MM.1S (cell line): ENCODE measurements around the gene CACNA1G.

Source experiments
- DNase-seq: peaks from one replicate; pipeline ENCODE4 v3.0.0-alpha.2; 2015
- H2AFZ ChIP-seq: fragments of 300-600 bp; sonication (generic); 2 replicates; pipeline ENCODE4 v1.6.0; 2016; ENCODE audit warnings: antibody characterized with exemption, low read length
- H3F3A ChIP-seq: fragments of 300-600 bp; sonication (generic); 2 replicates; pipeline ENCODE4 v1.6.1; 2016; ENCODE audit warnings: mild to moderate bottlenecking, antibody characterized with exemption, low read length, moderate library complexity, mixed read lengths; ENCODE audit not compliant: insufficient read depth
- H3K27ac ChIP-seq: fragments of 300-600 bp; sonication (generic); 2 replicates; pipeline ENCODE4 v1.5.1; 2016; ENCODE audit warnings: mild to moderate bottlenecking, low read length
- H3K27me3 ChIP-seq: fragments of 300-600 bp; sonication (generic); replicated peaks from 2 replicates; pipeline ENCODE4 v1.6.0; 2016; ENCODE audit warnings: low read length; ENCODE audit not compliant: insufficient read depth
- H3K36me3 ChIP-seq: fragments of 300-600 bp; sonication (generic); replicated peaks from 2 replicates; pipeline ENCODE4 v1.6.1; 2016; ENCODE audit warnings: mild to moderate bottlenecking, low read length, mixed read lengths; ENCODE audit not compliant: insufficient read depth
- H3K4me1 ChIP-seq: fragments of 300-600 bp; sonication (generic); 2 replicates; pipeline ENCODE4 v1.6.1; 2016; ENCODE audit warnings: low read length, mixed read lengths
- H3K4me2 ChIP-seq: fragments of 300-600 bp; sonication (generic); 2 replicates; pipeline ENCODE4 v1.6.0; 2016; ENCODE audit warnings: low read depth, low read length
- H3K4me3 ChIP-seq: fragments of 300-600 bp; sonication (generic); 2 replicates; pipeline ENCODE4 v1.5.1; 2016; ENCODE audit warnings: low read length, mixed read lengths
- H3K79me2 ChIP-seq: fragments of 300-600 bp; sonication (generic); 2 replicates; pipeline ENCODE4 v1.6.1; 2016; ENCODE audit warnings: mixed run types, low read length, mixed read lengths
- H3K9ac ChIP-seq: fragments of 300-600 bp; sonication (generic); 2 replicates; pipeline ENCODE4 v1.6.1; 2016; ENCODE audit warnings: low read length, mixed read lengths
- H3K9me2 ChIP-seq: fragments of 300-600 bp; sonication (generic); replicated peaks from 2 replicates; pipeline ENCODE4 v1.6.1; 2016; ENCODE audit warnings: mild to moderate bottlenecking, low read length, mixed read lengths; ENCODE audit not compliant: insufficient read depth
- H3K9me3 ChIP-seq: fragments of 300-600 bp; sonication (generic); replicated peaks from 2 replicates; pipeline ENCODE4 v1.6.1; 2016; ENCODE audit warnings: mild to moderate bottlenecking, low read length, mixed read lengths; ENCODE audit not compliant: insufficient read depth
- H4K20me1 ChIP-seq: fragments of 300-600 bp; sonication (generic); 2 replicates; pipeline ENCODE4 v1.6.1; 2016; ENCODE audit warnings: mild to moderate bottlenecking, low read length, moderate library complexity, mixed read lengths; ENCODE audit not compliant: insufficient read depth
- EZH2 ChIP-seq: fragments of 300-600 bp; sonication (generic); optimal IDR thresholded peaks from 2 replicates; pipeline ENCODE3; 2017; ENCODE audit warnings: low read depth, mild to moderate bottlenecking, antibody characterized with exemption, low read length, mixed read lengths
- EZH2phosphoT487 ChIP-seq: fragments of 300-600 bp; sonication (generic); IDR thresholded peaks from 2 replicates; pipeline ENCODE4 v1.6.1; 2018; ENCODE audit warnings: antibody characterized with exemption, low read length
- TF ChIP-seq, protein P1 (sequence below): fragments of 300-600 bp; sonication (generic); IDR thresholded peaks from 2 replicates; pipeline ENCODE4 v1.5.1; 2016; ENCODE audit warnings: antibody characterized with exemption, low read length, mixed read lengths

Gene CACNA1G

DNA sequence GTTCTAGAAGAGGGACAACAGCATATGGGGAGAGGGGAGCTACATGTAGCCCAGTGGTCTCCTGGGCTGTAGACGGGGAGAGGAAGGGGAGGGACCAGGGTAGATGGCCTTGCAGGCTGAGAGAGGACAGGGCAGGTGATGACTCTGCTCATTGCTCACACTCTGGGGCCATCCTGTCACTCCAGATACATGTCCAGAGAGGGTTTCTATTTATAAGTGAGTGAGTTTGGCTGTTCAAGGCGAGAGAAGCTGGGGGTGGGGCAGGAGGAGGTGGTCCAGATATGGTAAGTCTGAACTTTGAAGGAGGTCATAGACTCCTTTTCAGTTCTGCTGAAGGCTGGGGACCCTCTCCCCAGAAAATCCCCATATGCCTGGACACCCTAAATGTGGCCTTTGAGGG, 22.2 kb downstream of the CACNA1G start:
- H3K4me2 ChIP-seq = no peak overlapping the region
- no peak overlapping the region for H3K27ac ChIP-seq
- H4K20me1 ChIP-seq = no peaks in the 10 kb centered on the region
- TF ChIP-seq, protein P1, sequence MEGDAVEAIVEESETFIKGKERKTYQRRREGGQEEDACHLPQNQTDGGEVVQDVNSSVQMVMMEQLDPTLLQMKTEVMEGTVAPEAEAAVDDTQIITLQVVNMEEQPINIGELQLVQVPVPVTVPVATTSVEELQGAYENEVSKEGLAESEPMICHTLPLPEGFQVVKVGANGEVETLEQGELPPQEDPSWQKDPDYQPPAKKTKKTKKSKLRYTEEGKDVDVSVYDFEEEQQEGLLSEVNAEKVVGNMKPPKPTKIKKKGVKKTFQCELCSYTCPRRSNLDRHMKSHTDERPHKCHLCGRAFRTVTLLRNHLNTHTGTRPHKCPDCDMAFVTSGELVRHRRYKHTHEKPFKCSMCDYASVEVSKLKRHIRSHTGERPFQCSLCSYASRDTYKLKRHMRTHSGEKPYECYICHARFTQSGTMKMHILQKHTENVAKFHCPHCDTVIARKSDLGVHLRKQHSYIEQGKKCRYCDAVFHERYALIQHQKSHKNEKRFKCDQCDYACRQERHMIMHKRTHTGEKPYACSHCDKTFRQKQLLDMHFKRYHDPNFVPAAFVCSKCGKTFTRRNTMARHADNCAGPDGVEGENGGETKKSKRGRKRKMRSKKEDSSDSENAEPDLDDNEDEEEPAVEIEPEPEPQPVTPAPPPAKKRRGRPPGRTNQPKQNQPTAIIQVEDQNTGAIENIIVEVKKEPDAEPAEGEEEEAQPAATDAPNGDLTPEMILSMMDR = no peak
- TF ChIP-seq EZH2 (no peak), EZH2phosphoT487 (no peak)
- H3K4me3 ChIP-seq = no peak overlapping the region
- no peak overlapping the region for H3K9ac ChIP-seq
- DNase-seq = no peak
- no peaks in the 10 kb centered on the region for H3K9me3 ChIP-seq
- no peaks in the 10 kb centered on the region for H3K4me1 ChIP-seq
- H3K27me3 ChIP-seq = peaks cover 97% of the 10 kb centered on the region
- no peaks in the 10 kb centered on the region for H3F3A ChIP-seq
- no peak overlapping the region for H2AFZ ChIP-seq
- H3K79me2 ChIP-seq = no peaks in the 10 kb centered on the region
- H3K36me3 ChIP-seq = no peaks in the 10 kb centered on the region
- H3K9me2 ChIP-seq = no peaks in the 10 kb centered on the region

DNA sequence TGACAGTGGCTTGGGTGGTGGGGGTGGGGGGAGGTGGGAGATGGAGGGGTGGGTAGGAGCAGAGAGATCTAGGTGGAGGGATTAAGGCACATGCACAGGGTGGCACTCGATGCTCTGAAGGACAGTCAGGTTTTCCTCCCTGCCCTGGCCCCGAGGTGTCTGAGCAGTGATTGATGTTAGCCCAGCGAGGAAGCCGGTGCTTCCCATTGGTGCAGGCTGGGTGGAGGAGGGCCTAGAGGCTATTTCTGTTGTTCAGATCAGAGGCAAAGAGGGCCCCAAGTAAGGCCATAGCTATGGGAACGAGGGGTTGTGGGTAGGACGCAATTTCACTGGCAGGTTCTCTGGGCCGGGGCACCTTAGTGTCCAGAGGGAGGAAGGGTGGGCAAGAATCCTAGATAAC, 23.1 kb downstream of the CACNA1G start:
- TF ChIP-seq EZH2phosphoT487 (no peak), EZH2 (no peak)
- no peaks in the 10 kb centered on the region for H3K79me2 ChIP-seq
- H3K4me1 ChIP-seq = no peaks in the 10 kb centered on the region
- H3K27ac ChIP-seq = no peak overlapping the region
- H3K9ac ChIP-seq = no peak overlapping the region
- no peaks in the 10 kb centered on the region for H3K9me3 ChIP-seq
- H3K4me3 ChIP-seq = no peak overlapping the region
- H3F3A ChIP-seq = no peaks in the 10 kb centered on the region
- DNase-seq = no peak
- no peak overlapping the region for H2AFZ ChIP-seq
- H3K9me2 ChIP-seq = no peaks in the 10 kb centered on the region
- H4K20me1 ChIP-seq = no peaks in the 10 kb centered on the region
- H3K4me2 ChIP-seq = no peak overlapping the region
- no peaks in the 10 kb centered on the region for H3K36me3 ChIP-seq
- peaks cover 96% of the 10 kb centered on the region for H3K27me3 ChIP-seq

- H3K9me3 ChIP-seq = no peaks in the 10 kb centered on the region
- no peak overlapping the region for H3K4me2 ChIP-seq
- H2AFZ ChIP-seq = no peak overlapping the region
- H4K20me1 ChIP-seq = no peaks in the 10 kb centered on the region
- TF ChIP-seq EZH2phosphoT487 = no peak
- TF ChIP-seq EZH2 = no peak
- TF ChIP-seq, protein P1 = no peak
- no peak for DNase-seq
- no peaks in the 10 kb centered on the region for H3K4me1 ChIP-seq
- no peak overlapping the region for H3K27ac ChIP-seq
- H3F3A ChIP-seq = no peaks in the 10 kb centered on the region
- H3K9ac ChIP-seq = no peak overlapping the region
- no peaks in the 10 kb centered on the region for H3K9me2 ChIP-seq
- peaks cover 94% of the 10 kb centered on the region for H3K27me3 ChIP-seq
- H3K79me2 ChIP-seq = no peaks in the 10 kb centered on the region
- H3K36me3 ChIP-seq = no peaks in the 10 kb centered on the region
- no peak overlapping the region for H3K4me3 ChIP-seq
Observed at GRCh38 chr17:50584116-50584515, 23.6 kb downstream of the CACNA1G start.

DNA sequence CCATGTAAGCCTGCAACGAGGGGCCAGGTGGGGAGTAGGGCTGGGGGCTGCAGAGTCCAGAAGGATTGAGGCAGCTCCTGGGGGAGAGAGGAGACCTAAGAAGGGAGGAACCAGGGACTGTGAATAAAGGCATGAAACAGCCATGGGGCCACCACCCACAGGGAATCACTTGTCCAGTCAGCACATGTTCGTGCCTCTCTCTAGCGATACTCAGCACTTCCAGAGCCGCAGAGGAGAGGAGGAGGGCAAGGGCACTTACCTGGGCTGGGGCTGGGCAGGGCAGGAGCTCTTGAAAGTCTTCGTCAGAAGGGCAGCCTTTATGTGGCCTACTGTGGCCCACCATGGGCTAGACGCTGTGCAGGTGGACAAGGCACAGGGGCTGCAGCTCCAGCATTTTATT, 24.2 kb downstream of the CACNA1G start:
- Histone ChIP-seq H3K27ac (no peak overlapping the region), H4K20me1 (no peaks in the 10 kb centered on the region), H3K4me2 (no peak overlapping the region), H3K9ac (no peak overlapping the region), H3K27me3 (peaks cover 94% of the 10 kb centered on the region), H3K9me3 (no peaks in the 10 kb centered on the region), H3F3A (no peaks in the 10 kb centered on the region), H3K4me1 (no peaks in the 10 kb centered on the region), H3K9me2 (no peaks in the 10 kb centered on the region), H3K36me3 (no peaks in the 10 kb centered on the region), H3K4me3 (no peak overlapping the region), H3K79me2 (no peaks in the 10 kb centered on the region), H2AFZ (no peak overlapping the region)
- no peak for DNase-seq
- TF ChIP-seq EZH2phosphoT487 (no peak), EZH2 (no peak)
- TF ChIP-seq, protein P1 = no peak
